AG09319 (cell line): ENCODE results near the gene ACP4.
"Not testable (repeated sequence)": the region's sequence is repeated elsewhere in the genome, so short reads cannot be mapped to it uniquely, and the experiment has no call there.

Experiments used
- DNase-seq: peaks from one replicate; pipeline ENCODE4 v3.0.0-alpha.2; 2010; ENCODE audit warnings: low read depth; ENCODE audit errors: extremely low read depth
- TF ChIP-seq, protein P1 (sequence below): IDR thresholded peaks from 2 replicates; pipeline ENCODE4 v1.5.1; 2011; ENCODE audit warnings: low read depth, mild to moderate bottlenecking, inconsistent platforms, low read length, moderate library complexity

The ACP4 gene

DNA sequence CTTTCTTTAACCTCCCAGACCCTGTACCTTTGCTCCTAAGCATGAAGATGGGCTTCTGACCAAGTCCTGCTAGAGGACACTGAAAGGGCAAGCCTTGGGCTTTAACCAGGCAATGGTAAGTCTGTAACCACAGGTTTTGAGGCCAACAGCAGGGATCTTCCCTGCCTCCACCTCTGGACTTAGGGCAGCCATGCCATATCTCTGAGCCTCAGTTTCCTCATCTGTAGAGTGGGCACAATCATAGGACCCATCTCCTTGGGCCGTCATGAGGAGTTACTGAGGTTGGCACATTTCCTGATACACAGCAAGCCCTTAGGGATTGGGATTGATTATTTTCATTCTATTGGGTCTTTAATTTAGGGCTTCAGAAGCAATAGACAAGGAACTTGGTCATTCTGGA, 18.6 kb downstream of the ACP4 start:
- TF ChIP-seq, protein P1, sequence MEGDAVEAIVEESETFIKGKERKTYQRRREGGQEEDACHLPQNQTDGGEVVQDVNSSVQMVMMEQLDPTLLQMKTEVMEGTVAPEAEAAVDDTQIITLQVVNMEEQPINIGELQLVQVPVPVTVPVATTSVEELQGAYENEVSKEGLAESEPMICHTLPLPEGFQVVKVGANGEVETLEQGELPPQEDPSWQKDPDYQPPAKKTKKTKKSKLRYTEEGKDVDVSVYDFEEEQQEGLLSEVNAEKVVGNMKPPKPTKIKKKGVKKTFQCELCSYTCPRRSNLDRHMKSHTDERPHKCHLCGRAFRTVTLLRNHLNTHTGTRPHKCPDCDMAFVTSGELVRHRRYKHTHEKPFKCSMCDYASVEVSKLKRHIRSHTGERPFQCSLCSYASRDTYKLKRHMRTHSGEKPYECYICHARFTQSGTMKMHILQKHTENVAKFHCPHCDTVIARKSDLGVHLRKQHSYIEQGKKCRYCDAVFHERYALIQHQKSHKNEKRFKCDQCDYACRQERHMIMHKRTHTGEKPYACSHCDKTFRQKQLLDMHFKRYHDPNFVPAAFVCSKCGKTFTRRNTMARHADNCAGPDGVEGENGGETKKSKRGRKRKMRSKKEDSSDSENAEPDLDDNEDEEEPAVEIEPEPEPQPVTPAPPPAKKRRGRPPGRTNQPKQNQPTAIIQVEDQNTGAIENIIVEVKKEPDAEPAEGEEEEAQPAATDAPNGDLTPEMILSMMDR = no peak

DNA sequence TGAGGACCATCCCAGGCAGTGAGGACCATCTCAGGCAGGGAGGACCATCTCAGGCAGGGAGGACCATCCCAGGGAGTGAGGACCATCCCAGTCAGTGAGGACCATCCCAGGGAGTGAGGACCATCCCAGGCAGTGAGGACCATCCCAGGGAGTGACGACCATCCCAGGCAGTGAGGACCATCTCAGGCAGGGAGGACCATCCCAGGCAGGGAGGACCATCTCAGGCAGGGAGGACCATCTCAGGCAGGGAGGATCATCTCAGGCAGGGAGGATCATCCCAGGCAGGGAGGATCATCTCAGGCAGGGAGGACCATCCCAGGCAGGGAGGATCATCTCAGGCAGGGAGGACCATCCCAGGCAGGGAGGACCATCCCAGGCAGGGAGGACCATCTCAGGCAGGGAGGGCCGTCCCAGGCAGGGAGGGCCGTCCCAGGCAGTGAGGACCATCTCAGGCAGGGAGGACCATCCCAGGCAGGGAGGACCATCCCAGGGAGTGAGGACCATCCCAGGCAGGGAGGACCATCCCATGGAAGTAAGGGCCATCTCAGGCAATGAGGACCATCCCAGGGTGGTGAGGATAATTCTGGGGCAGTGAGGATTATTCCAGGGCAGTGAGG, 21.5 kb downstream of the ACP4 start:
- DNase-seq = not testable (repeated sequence)

More for the DNA sequence above, 18.6 kb downstream of the ACP4 start:
- DNase-seq = no peak

DNA sequence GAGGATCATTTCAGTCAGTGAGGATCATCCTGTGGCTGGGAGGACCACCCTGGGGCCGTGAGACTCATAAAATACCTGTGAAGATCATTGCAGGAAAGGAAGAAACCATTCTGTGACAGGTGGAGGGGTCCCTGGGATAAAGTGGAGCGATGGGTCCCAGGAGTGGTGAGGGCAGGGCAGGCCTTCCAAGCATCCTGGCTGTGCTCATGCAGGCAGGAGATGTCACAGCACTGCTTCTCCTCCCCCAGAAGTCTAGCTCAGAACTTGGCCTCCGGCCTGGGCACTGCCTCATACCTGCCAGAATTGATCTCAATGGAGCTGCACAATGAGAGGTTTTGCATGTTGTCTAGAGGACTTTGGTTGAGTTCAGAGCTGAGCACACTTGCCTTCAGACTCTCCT, 22.3 kb downstream of the ACP4 start:
- DNase-seq = no peak
- TF ChIP-seq, protein P1 = no peak

DNA sequence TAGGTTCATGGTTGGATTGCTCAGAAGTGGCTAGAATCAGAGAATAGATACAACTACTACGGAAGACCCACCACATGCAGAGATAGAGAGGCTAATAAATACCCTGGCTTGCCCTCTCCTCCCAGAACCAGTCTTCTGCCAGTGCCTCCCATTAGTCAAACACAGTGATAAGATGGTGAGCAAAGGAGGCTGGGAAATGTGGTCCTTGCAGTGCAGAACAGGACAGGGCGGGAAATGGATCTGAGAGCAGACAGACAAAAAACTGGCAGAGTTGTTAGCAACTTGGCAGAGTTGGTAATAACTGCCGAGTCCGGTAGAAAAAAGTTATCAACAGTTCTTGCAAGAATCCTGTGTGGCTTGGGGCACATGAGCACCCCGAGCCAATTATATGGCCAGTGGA, 24.7 kb downstream of the ACP4 start:
- TF ChIP-seq, protein P1 = no peak

DNA sequence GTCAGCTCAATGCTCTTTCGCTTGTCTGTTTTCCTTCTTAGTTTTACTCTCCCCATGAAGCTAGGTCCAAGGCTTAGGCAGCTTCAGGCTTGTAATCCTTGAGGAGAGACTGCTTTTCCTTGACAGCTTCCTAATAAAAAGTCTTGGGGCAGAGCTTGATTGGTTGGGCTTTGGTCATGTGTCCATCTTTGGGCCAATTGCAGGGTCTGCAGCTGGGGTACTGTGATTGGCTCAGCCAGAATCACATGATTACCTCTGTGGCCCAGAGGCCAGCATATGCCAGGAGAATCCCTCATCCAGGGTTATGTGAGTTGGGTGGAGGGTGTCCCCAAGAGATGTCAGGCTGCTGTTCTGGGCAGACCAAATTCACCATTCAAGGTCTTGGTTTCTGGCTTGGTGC, 25.2 kb downstream of the ACP4 start:
- TF ChIP-seq, protein P1 = no peak
- no peak for DNase-seq

More for the DNA sequence above, 24.7 kb downstream of the ACP4 start:
- DNase-seq = no peak

DNA sequence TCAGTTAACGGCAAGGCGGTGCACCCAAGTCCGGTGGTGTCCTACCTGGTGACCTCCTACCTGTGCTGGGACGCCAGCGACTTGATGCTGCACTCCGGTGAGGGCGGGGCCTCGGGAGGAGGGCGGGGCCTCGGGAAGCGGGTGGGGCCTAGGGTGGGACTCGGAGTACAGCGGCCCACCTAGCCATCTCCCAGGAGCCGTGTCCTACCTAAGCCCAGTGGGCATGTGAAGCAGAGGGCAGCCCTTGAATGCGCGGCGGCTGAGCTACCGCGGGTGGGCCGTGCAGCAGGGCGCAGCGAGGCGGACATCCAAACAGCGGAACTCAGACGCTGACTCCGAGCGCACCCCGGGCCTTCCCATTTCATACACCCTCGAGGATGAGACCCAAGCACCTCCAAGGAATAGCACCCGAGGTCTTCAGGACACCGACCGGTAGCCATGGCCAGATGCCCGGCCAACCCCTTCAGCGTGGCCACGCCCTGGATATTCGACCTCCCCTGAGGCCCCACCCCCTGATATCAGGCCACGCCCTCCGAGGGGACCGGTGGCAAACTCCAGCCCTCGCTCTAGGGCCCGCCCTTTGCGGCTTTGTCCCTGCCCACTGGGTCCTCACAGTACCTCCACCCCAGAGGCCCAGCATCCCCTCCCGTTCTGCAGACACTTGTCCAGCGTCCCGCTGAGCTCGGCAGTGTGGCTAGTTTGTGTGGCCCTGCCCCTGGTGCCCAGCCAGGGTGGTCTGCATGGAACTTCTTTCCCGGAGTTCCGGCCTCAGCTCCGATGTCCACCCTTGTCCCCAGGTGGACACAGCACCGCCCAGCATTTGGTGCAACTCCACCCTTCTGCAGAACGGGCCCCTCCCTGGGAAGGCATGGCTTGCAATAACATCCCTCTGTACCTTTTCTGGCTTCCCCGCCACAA, 28.0 kb downstream of the ACP4 start:
- DNase-seq = no peak
- TF ChIP-seq, protein P1 = no peak

DNA sequence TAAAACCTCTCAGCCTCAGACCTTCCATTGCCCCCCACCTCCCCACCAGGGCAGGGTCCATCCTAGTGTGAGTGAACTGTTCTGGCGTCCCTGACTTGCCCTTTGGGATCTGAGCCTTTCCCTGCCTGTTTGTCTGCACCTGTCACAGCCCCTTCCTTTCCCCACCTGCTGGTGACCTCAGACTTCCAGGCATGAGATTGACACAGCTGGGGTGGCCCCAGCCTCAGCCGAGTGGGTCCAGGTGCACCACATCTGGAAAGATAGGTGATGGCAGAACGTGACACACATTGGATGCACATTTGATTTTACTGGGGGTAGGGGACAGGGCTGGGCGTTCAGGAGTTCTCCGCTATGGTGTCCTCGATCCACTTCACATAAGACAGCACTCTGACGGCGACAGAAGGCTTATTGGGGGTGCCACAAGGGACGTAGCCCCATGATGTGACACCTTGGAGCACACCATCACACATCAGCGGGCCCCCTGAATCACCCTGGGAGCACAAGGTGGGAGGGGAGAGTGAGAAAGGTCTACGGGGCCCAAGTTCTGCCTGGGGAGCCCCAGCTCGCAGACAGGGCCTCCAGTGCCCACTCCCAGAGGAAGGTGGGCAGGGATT, 28.8 kb downstream of the ACP4 start:
- TF ChIP-seq, protein P1 = no peak

More for the DNA sequence above, 28.8 kb downstream of the ACP4 start:
- no peak for DNase-seq
